ENCODE data around the gene ASCL5.

Gene ASCL5

DNA sequence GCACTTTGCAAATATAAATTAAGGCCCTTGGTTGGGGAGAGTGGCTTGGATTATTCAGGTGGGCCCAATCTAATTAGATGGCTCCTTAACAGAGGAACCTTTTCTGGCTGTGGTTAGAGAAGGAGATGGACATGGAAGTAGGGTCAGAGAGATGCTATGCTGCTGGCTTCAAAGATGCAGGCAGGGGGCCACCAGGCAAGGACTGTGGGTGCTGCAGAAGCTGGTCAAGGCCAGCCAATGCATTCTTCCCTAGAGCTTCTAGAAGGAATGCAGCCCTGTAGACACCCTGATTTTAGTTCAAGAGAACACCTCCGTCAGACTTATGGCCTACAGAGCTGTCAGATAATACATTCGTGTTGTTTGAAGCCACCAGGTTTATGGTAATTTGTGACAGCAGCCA is 31.0 kb upstream of the ASCL5 start:
- TF ChIP-seq ZBTB7A (IDR thresholded peaks at IDR 0.05; ENCODE audit: low read depth) (no peak), YY1 (IDR thresholded peaks at IDR 0.05; ENCODE audit: low read depth) (no peak), TEAD4 (IDR thresholded peaks at IDR 0.05) (no peak), CEBPB (IDR thresholded peaks at IDR 0.05) (no peak), EP300 (IDR thresholded peaks at IDR 0.05; ENCODE audit: borderline replicate concordance) (no peak), NFIC (IDR thresholded peaks at IDR 0.05) (no peak), FOXM1 (IDR thresholded peaks at IDR 0.05; ENCODE audit: borderline replicate concordance, low read depth) (no peak), TCF12 (IDR thresholded peaks at IDR 0.05; ENCODE audit: low read depth) (no peak), CREB1 (IDR thresholded peaks at IDR 0.05; ENCODE audit: low read depth) (no peak), TAF1 (IDR thresholded peaks at IDR 0.05; ENCODE audit: low read depth) (no peak), RAD21 (IDR thresholded peaks at IDR 0.05; ENCODE audit: low read depth) (no peak), EGR1 (IDR thresholded peaks at IDR 0.05) (no peak)
- TF ChIP-seq, protein P1, sequence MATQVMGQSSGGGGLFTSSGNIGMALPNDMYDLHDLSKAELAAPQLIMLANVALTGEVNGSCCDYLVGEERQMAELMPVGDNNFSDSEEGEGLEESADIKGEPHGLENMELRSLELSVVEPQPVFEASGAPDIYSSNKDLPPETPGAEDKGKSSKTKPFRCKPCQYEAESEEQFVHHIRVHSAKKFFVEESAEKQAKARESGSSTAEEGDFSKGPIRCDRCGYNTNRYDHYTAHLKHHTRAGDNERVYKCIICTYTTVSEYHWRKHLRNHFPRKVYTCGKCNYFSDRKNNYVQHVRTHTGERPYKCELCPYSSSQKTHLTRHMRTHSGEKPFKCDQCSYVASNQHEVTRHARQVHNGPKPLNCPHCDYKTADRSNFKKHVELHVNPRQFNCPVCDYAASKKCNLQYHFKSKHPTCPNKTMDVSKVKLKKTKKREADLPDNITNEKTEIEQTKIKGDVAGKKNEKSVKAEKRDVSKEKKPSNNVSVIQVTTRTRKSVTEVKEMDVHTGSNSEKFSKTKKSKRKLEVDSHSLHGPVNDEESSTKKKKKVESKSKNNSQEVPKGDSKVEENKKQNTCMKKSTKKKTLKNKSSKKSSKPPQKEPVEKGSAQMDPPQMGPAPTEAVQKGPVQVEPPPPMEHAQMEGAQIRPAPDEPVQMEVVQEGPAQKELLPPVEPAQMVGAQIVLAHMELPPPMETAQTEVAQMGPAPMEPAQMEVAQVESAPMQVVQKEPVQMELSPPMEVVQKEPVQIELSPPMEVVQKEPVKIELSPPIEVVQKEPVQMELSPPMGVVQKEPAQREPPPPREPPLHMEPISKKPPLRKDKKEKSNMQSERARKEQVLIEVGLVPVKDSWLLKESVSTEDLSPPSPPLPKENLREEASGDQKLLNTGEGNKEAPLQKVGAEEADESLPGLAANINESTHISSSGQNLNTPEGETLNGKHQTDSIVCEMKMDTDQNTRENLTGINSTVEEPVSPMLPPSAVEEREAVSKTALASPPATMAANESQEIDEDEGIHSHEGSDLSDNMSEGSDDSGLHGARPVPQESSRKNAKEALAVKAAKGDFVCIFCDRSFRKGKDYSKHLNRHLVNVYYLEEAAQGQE (IDR thresholded peaks at IDR 0.05; ENCODE audit: low read depth) = no peak
- TF ChIP-seq, protein P2, sequence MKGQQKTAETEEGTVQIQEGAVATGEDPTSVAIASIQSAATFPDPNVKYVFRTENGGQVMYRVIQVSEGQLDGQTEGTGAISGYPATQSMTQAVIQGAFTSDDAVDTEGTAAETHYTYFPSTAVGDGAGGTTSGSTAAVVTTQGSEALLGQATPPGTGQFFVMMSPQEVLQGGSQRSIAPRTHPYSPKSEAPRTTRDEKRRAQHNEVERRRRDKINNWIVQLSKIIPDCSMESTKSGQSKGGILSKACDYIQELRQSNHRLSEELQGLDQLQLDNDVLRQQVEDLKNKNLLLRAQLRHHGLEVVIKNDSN (IDR thresholded peaks at IDR 0.05) = no peak
- TF ChIP-seq, protein P3, sequence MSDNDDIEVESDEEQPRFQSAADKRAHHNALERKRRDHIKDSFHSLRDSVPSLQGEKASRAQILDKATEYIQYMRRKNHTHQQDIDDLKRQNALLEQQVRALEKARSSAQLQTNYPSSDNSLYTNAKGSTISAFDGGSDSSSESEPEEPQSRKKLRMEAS (IDR thresholded peaks at IDR 0.05) = no peak

DNA sequence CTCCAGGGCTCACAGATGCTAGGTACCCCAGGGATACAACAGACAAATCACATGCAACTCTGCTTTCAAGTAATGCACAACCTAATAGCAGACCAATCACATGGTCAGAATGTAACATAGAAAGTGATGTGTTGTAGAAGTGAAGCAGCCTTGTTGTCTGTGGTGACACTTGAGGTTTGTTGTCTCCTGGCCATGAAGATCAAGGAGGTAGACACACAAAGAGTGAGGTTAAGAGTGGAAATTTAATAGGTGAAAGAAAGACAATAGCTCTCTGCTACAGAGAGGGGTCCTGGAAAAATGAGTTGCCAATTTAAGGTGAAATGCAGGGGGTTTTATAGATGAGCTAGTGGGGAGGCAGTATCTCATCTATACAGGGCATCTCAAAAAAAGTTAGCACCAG is 29.8 kb upstream of the ASCL5 start:
- no peak for TF ChIP-seq ZBTB7A (IDR thresholded peaks at IDR 0.05; ENCODE audit: low read depth)
- TF ChIP-seq, protein P3 (IDR thresholded peaks at IDR 0.05) = no peak
- TF ChIP-seq CEBPB (IDR thresholded peaks at IDR 0.05) = no peak
- TF ChIP-seq TCF12 (IDR thresholded peaks at IDR 0.05; ENCODE audit: low read depth) = no peak
- TF ChIP-seq TEAD4 (IDR thresholded peaks at IDR 0.05) = no peak
- no peak for TF ChIP-seq FOXM1 (IDR thresholded peaks at IDR 0.05; ENCODE audit: borderline replicate concordance, low read depth)
- TF ChIP-seq, protein P1 (IDR thresholded peaks at IDR 0.05; ENCODE audit: low read depth) = no peak
- no peak for TF ChIP-seq RAD21 (IDR thresholded peaks at IDR 0.05; ENCODE audit: low read depth)
- no peak for TF ChIP-seq YY1 (IDR thresholded peaks at IDR 0.05; ENCODE audit: low read depth)
- TF ChIP-seq EP300 (IDR thresholded peaks at IDR 0.05; ENCODE audit: borderline replicate concordance) = no peak
- no peak for TF ChIP-seq TAF1 (IDR thresholded peaks at IDR 0.05; ENCODE audit: low read depth)
- TF ChIP-seq, protein P2 (IDR thresholded peaks at IDR 0.05) = no peak
- TF ChIP-seq EGR1 (IDR thresholded peaks at IDR 0.05) = no peak

DNA sequence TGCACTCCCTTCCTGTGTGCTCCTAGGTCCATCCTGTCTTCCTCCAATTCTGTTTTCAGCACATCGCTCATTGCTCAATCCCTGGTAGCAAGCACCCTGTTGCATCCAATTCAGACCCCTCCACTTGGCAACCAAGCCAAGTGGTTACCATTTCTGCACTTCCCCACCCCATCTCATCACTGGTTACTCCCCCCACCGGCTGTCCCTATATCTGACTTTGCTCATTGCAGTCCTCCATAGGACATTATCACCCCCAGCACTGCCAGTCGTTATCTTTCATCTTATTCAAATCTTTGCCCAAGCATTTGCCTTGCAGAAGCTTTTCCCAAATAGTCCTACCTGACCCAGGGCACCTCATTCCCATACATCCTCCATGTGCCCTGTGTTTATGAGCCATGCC is 29.4 kb upstream of the ASCL5 start:
- TF ChIP-seq, protein P1 (IDR thresholded peaks at IDR 0.05; ENCODE audit: low read depth) = no peak

DNA sequence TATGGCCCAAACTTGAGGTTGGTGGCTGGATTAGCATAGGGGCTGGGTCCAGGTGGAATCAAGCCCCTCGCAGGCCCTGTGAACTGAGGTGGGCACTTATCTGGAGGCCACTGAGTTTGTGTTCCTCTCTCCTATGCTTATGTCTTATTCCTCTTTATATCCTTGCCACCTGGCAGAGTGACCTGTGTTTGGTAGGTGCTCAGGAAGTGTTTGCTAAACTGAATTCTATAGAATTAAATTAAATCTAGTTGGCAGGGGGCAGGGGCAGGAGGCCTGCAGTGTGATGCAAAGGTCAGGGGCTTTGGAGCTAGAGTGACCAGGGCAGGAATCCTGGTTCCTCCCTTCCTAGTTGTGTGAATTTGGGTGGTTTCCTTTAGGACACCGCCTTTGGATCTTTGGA is 28.4 kb upstream of the ASCL5 start:
- TF ChIP-seq NFIC (IDR thresholded peaks at IDR 0.05) (no peak), FOXM1 (IDR thresholded peaks at IDR 0.05; ENCODE audit: borderline replicate concordance, low read depth) (no peak), YY1 (IDR thresholded peaks at IDR 0.05; ENCODE audit: low read depth) (no peak), TEAD4 (IDR thresholded peaks at IDR 0.05) (no peak), EP300 (IDR thresholded peaks at IDR 0.05; ENCODE audit: borderline replicate concordance) (no peak), TAF1 (IDR thresholded peaks at IDR 0.05; ENCODE audit: low read depth) (no peak), CREB1 (IDR thresholded peaks at IDR 0.05; ENCODE audit: low read depth) (no peak), RAD21 (IDR thresholded peaks at IDR 0.05; ENCODE audit: low read depth) (no peak), TCF12 (IDR thresholded peaks at IDR 0.05; ENCODE audit: low read depth) (no peak), EGR1 (IDR thresholded peaks at IDR 0.05) (no peak)
- TF ChIP-seq, protein P1 (IDR thresholded peaks at IDR 0.05; ENCODE audit: low read depth) = no peak
- TF ChIP-seq, protein P2 (IDR thresholded peaks at IDR 0.05) = no peak
- TF ChIP-seq, protein P3 (IDR thresholded peaks at IDR 0.05) = no peak
